Thoracic aorta endothelial cell (primary cell): Measurements from ENCODE around the gene CSRNP3. TPM values are rescaled to one million over a fixed set of nuclear protein-coding genes. Genes with fewer than 3 reads are reported as not detected.

Source experiments
- total RNA-seq: library from RNA; depleted of rRNA; stranded (reverse); fragments of >200 nt; gene quantifications from 2 replicates; pipeline ENCODE4 v1.2.3, GENCODE V29; 2012

The CSRNP3 gene, protein sequence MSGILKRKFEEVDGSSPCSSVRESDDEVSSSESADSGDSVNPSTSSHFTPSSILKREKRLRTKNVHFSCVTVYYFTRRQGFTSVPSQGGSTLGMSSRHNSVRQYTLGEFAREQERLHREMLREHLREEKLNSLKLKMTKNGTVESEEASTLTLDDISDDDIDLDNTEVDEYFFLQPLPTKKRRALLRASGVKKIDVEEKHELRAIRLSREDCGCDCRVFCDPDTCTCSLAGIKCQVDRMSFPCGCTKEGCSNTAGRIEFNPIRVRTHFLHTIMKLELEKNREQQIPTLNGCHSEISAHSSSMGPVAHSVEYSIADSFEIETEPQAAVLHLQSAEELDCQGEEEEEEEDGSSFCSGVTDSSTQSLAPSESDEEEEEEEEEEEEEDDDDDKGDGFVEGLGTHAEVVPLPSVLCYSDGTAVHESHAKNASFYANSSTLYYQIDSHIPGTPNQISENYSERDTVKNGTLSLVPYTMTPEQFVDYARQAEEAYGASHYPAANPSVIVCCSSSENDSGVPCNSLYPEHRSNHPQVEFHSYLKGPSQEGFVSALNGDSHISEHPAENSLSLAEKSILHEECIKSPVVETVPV
- total RNA-seq: under 0.01 TPM in 1 of 2 replicates, not detected in the other

DNA sequence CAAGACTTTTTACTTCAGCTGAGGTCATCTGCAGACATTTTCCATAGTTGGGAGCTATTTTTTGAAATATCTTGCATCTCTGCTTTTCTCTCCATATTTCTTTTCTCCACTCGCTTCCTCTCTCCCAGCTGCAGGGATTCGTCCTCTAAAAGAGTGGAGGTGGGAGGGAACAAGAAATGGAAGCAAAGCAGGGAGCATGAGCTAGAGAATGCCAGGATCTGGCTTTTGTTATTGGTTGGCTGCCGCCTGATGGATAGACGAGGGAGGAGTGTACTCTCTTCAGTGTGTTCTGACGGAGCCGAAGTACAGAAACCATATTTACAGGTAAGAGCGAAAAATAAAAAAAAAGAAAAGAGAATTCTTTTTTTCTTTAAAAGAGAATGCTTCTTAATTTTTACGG is at the start of gene CSRNP3:
Gene CSRNP3, plus strand, starts transcription at position 282 of the 400 bp plus-strand sequence. CDS start 125,368 bp downstream, outside the sequence.

Other genes starting within 250 kb of the CSRNP3 start
- gene SCN2A, start 230.3 kb upstream of the CSRNP3 start, total RNA-seq: under 0.01 TPM in 2 replicates